Measurements from ENCODE around the gene RUNX1. TPM values are rescaled to one million over a fixed set of nuclear protein-coding genes. Genes with fewer than 3 reads are reported as not detected.

The RUNX1 gene
- total RNA-seq, 1 experiment from 2014 or later = 95.4 TPM

DNA sequence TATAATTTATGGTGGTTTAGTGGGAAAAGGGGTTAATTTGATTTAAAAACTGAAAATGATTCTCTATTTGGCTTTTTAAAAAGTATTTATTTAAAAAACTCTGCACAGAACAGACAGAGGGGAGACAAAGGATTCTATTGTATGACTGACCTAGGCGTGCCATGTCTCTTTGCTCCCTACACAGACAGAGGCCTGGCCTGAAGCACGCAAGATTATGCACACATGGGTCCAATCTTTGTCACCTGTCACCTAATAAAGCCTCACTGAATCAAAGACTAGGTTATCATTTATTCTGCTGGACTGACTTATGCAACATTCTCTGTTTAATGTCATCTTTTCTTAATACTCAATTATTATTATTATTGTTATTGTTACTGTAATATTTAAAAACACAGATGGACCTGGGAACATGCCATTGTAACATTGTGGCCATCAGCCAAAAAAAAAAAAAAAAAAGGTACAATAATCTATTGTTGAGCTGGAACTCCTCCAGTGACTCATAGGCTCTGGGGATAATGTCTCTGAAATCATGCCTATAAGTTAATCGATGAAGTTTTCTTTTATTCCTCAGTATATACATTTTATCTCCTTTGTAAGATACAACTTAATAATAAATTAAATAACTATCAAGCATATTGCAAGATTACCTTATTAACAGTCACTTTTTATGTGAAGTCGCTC is 112.1 kb downstream of the RUNX1 start:
- BruUV-seq (replicated peaks) = no TSS peak
- Mint-ChIP-seq H3K27me3 (ENCODE audit: unreplicated experiment) (no peaks in the 10 kb centered on the region), H3K9me3 (ENCODE audit: low read depth, unreplicated experiment) (no peaks in the 10 kb centered on the region), H3K27ac (ENCODE audit: unreplicated experiment) (no peak overlapping the region), H3K4me3 (ENCODE audit: low read depth, unreplicated experiment) (no peak overlapping the region), H3K36me3 (ENCODE audit: insufficient read depth, unreplicated experiment) (no peaks in the 10 kb centered on the region), H3K4me1 (ENCODE audit: low read depth, unreplicated experiment) (peaks cover 46% of the 10 kb centered on the region)
- TF ChIP-seq CTCF (IDR thresholded peaks at IDR 0.05; ENCODE audit: unreplicated experiment) = no peak
- DNase-seq = peak; percentile 12
- intact Hi-C loops (cut with micrococcal nuclease; ENCODE audit: unreplicated experiment) = no loop called here
- CTCF ChIA-PET = interaction anchor here (0.6 to 0.7 kb wide), 6 partner anchors 19 to 744 kb away, joined by 3 to 5 read pairs (median 3); no protein-coding TSS in a partner anchor

GRCh38 chr21:34936371-34936789 is 112.7 kb downstream of the RUNX1 start:
- no peaks in the 10 kb centered on the region for H3K27me3 Mint-ChIP-seq (ENCODE audit: unreplicated experiment)
- no peak overlapping the region for H3K4me3 Mint-ChIP-seq (ENCODE audit: low read depth, unreplicated experiment)
- TF ChIP-seq CTCF (IDR thresholded peaks at IDR 0.05; ENCODE audit: unreplicated experiment) = no peak
- intact Hi-C loops (cut with micrococcal nuclease; ENCODE audit: unreplicated experiment) = no loop called here
- no TSS peak for BruUV-seq (replicated peaks)
- no peak for DNase-seq
- H3K27ac Mint-ChIP-seq (ENCODE audit: unreplicated experiment) = no peak overlapping the region
- H3K4me1 Mint-ChIP-seq (ENCODE audit: low read depth, unreplicated experiment) = peaks cover 44% of the 10 kb centered on the region
- no peaks in the 10 kb centered on the region for H3K9me3 Mint-ChIP-seq (ENCODE audit: low read depth, unreplicated experiment)
- CTCF ChIA-PET = no interaction called here
- H3K36me3 Mint-ChIP-seq (ENCODE audit: insufficient read depth, unreplicated experiment) = no peaks in the 10 kb centered on the region

GRCh38 chr21:34935898-34936297 is 113.2 kb downstream of the RUNX1 start:
- no TSS peak for BruUV-seq (replicated peaks)
- no peaks in the 10 kb centered on the region for H3K9me3 Mint-ChIP-seq (ENCODE audit: low read depth, unreplicated experiment)
- no peak for DNase-seq
- no peaks in the 10 kb centered on the region for H3K27me3 Mint-ChIP-seq (ENCODE audit: unreplicated experiment)
- no peaks in the 10 kb centered on the region for H3K36me3 Mint-ChIP-seq (ENCODE audit: insufficient read depth, unreplicated experiment)
- peaks cover 39% of the 10 kb centered on the region for H3K4me1 Mint-ChIP-seq (ENCODE audit: low read depth, unreplicated experiment)
- CTCF ChIA-PET = no interaction called here
- no peak overlapping the region for H3K4me3 Mint-ChIP-seq (ENCODE audit: low read depth, unreplicated experiment)
- TF ChIP-seq CTCF (IDR thresholded peaks at IDR 0.05; ENCODE audit: unreplicated experiment) = no peak
- intact Hi-C loops (cut with micrococcal nuclease; ENCODE audit: unreplicated experiment) = no loop called here
- no peak overlapping the region for H3K27ac Mint-ChIP-seq (ENCODE audit: unreplicated experiment)

DNA sequence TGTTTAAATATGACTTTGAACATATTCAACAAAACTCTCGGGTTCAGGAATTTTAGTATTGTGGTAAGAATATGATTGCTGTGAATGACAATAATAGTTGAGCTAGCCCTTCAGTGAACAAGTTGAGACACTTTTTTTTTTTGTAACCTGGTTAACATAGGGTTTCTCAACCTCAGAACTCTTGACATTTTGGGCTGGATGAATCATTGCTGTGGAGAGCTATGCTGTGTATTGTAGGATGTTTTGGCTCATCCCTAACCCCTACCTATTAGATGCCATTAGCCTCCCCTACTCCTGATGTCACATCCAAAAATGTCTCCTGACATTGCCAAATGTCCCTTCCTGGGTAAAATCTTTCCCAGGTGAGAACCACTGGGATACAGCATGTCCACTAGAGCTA is 113.7 kb downstream of the RUNX1 start:
- intact Hi-C loops (cut with micrococcal nuclease; ENCODE audit: unreplicated experiment) = no loop called here

More for the DNA sequence above, 113.7 kb downstream of the RUNX1 start:
- peaks cover 38% of the 10 kb centered on the region for H3K4me1 Mint-ChIP-seq (ENCODE audit: low read depth, unreplicated experiment)
- peaks cover 2% of the 10 kb centered on the region for H3K9me3 Mint-ChIP-seq (ENCODE audit: low read depth, unreplicated experiment)
- TF ChIP-seq CTCF (IDR thresholded peaks at IDR 0.05; ENCODE audit: unreplicated experiment) = no peak
- no peak for DNase-seq
- H3K36me3 Mint-ChIP-seq (ENCODE audit: insufficient read depth, unreplicated experiment) = no peaks in the 10 kb centered on the region
- H3K27me3 Mint-ChIP-seq (ENCODE audit: unreplicated experiment) = no peaks in the 10 kb centered on the region
- no peak overlapping the region for H3K4me3 Mint-ChIP-seq (ENCODE audit: low read depth, unreplicated experiment)
- no peak overlapping the region for H3K27ac Mint-ChIP-seq (ENCODE audit: unreplicated experiment)
- no TSS peak for BruUV-seq (replicated peaks)
- CTCF ChIA-PET = no interaction called here
